Measurements from ENCODE around the gene TOM1L1.

Gene TOM1L1

DNA sequence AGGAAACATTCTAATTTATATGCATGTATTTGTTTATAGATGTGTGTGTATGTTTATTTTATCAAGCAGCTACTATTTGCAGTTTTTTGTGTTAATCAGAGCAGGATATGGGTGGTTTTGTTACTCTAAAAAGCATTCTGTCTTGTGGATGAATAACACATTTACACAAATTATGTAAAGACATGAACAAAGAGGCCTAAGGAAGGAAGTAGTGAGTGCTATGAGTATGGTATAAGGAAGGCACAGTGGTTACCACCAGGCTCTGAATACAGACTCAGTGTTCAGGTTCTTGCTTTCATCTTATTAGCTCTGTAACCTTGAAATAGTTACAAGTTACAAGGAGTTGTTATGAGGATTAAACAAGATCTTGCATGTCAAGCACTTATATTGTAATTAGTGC, 101.8 kb downstream of the TOM1L1 start:
- DNase-seq = no peak

DNA sequence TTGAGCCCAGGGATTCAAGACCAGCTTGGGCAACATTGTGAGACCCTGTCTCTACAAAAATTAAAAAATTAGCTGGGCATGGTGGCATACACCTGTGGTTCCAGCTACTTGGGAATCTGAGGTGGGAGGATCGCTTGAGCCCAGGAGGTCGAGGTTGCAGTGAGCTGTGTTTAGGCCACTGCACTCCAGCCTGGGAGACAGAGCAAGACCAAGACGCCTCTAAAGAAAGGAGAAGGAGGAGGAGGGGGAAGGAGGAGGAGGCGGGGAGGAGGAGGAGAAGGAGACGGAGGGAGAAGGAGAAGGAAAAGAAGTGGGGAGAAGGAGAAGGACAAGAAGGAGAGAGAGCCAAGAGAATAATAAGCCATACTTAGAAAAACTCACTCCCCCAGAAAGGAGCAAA, 103.8 kb downstream of the TOM1L1 start:
- DNase-seq = no peak

DNA sequence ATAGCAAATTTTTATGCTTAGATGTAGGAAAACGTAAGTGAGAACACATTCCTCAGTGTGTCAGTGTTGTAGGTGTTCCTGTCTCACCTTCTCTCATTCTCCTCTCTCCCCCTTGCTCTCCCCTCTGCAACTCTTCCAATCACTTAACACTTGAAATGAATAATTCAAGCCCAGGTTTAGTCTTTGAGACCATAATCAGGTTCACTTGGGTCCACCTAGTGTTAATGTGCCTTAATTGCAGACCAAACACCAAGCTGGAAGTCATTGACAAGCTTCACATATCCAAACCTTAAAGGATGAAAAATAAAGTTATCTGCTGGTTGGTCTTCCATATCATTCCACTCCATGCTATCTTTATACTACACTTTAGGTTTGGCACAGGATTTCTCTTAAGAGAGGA, 104.9 kb downstream of the TOM1L1 start:
- DNase-seq = no peak

All from DMS 273 treated with DMSO at 0.1 percent for 48 hours (cell line).